Spleen (tissue), 11 donors: ENCODE results near the gene ZNF383. TPM values are rescaled to one million over a fixed set of nuclear protein-coding genes. Genes with fewer than 3 reads are reported as not detected.
"Not testable (repeated sequence)": the region's sequence is repeated elsewhere in the genome, so short reads cannot be mapped to it uniquely, and the experiment has no call there.

Experiments used
- DNase-seq: peaks from one replicate; pipeline ENCODE4 v3.0.0-alpha.2; 2020
- H3K27ac ChIP-seq, 8 donors: fragments of 200-600 bp; sonication (generic) in 7 of 8; 1 replicate in 4 of 8; 2 replicates in 4 of 8; pipeline versions ENCODE4 v1.5.0 to v1.8.0; 2016 to 2021; ENCODE audit warnings: inconsistent platforms in 4 of 8, mild to moderate bottlenecking in 4 of 8, moderate library complexity in 1 of 8
- H3K27me3 ChIP-seq, 7 donors: fragments of 200-600 bp; sonication (generic) in 6 of 7; replicated peaks in 1 of 7; 1 replicate in 4 of 7; 2 replicates in 3 of 7; pipeline versions ENCODE4 v1.5.0 to v1.8.0; 2016 to 2021; ENCODE audit warnings: inconsistent platforms in 3 of 7, mild to moderate bottlenecking in 1 of 7
- H3K36me3 ChIP-seq, 6 donors: fragments of 200-600 bp; sonication (generic) in 5 of 6; 1 replicate in 4 of 6; 2 replicates in 2 of 6; pipeline versions ENCODE4 v1.5.0 to v1.8.0; 2016 to 2021; ENCODE audit warnings: inconsistent platforms in 2 of 6
- H3K4me1 ChIP-seq, 6 donors: fragments of 200-600 bp; sonication (generic) in 5 of 6; 1 replicate in 3 of 6; 2 replicates in 3 of 6; pipeline versions ENCODE4 v1.5.0 to v1.8.0; 2016 to 2021; ENCODE audit warnings: inconsistent platforms in 3 of 6
- H3K4me3 ChIP-seq, 8 donors: fragments of 200-600 bp; sonication (generic) in 7 of 8; 1 replicate in 4 of 8; 2 replicates in 4 of 8; pipeline versions ENCODE4 v1.5.0 to v1.8.0; 2016 to 2021; ENCODE audit warnings: inconsistent platforms in 4 of 8, mild to moderate bottlenecking in 4 of 8, moderate library complexity in 2 of 8
- H3K9me3 ChIP-seq, 8 donors: fragments of 200-600 bp; sonication (generic) in 7 of 8; 1 replicate in 4 of 8; 2 replicates in 4 of 8; pipeline versions ENCODE4 v1.5.0 to v1.8.0; 2016 to 2021; ENCODE audit warnings: inconsistent platforms in 4 of 8
- POLR2A ChIP-seq, 3 donors: fragments of 450-650 bp; IDR thresholded peaks; one replicate each; pipeline ENCODE4 v1.5.1; 2017; ENCODE audit warnings: antibody characterized with exemption in 3 of 3, mild to moderate bottlenecking in 1 of 3
- POLR2AphosphoS5 ChIP-seq, 3 donors: sonication (generic); formaldehyde crosslinking; IDR thresholded peaks; one replicate each; pipeline ENCODE4 v1.5.1; 2017; ENCODE audit warnings: antibody characterized with exemption in 3 of 3
- WGBS, 5 donors: extraction: QIAGEN DNeasy Blood & Tissue Kit in 3 of 5; methylation state at CpG; one replicate each; pipeline versions ENCODE4 v1.1.5 to v1.1.7; 2013 to 2018; 5-methylcytosine and 5-hydroxymethylcytosine counted together
- intact Hi-C: fragments of 100-400 bp; cut with DNase I; formaldehyde crosslinking; loops from one replicate; pipeline ENCODE4 v1.15.0; 2023; ENCODE audit warnings: low total_unique reads
- polyA plus RNA-seq, 3 donors: library from polyadenylated mRNA; stranded (reverse); fragments of 200-250 nt; gene quantifications; one replicate each; pipeline ENCODE4 v1.2.1, GENCODE V29; 2013
- total RNA-seq, 7 donors: library from RNA; depleted of rRNA in 3 of 7; stranded (reverse); fragments of >200 nt in 3 of 7; fragmentation: NEBNext Ultra II Directional in 4 of 7; extraction: Animal tissue kit (Norgen Biotek cat#: 25700) in 4 of 7; gene quantifications; one replicate each; pipeline versions ENCODE4 v1.1.0 to v1.2.1, GENCODE V29; 2016 to 2021
- donor health status: healthy with polysubstance abuse.
- donor health status: DM: no; HTN: no; CAD: no; lungs with moderate emphysema.
- donor health status: DM: no; HTN: no; CAD: no.
- donor health status: Bipolar disorder and iron deficiency.
- donor health status: healthy.
- donor health status: DM: no; HTN: no; CAD: no.
- donor health status: DM: yes; HTN: yes; CAD: no.

ZNF383 gene
- total and polyA plus RNA-seq, 10 donors = 5.7 to 25.4 (median 14.8) TPM

DNA sequence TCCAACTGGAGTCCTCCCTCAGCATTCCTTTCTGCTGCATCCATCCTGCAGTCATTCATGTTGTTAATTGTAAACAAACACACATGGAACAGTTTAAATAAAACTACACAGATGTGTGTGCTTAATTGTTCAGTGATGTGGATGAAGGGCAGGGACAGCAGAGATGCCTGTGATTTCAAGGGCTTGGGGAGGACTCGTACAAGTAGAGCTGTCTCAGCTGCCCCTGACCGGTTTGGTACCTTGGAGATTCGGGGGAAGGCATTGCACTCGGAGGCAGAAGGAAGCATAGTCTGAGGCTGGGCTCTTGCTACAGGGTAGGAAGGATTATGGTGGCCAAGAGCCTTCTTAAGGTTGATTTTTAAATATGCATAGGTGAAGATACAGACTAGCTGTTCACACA is 49.7 kb downstream of the ZNF383 start:
- H3K27ac ChIP-seq, H3K4me3 ChIP-seq, H3K27me3 ChIP-seq, H3K4me1 ChIP-seq, DNase-seq, H3K36me3 ChIP-seq, intact Hi-C loops: not testable (repeated sequence)
- H3K9me3 ChIP-seq = peaks cover 0 to 17% (median 9%) of the 10 kb centered on the region in 8 donors
- 87 to 97% (median 91%) methylated on average over 4 of the region's 4 CpGs for WGBS, 5 donors

DNA sequence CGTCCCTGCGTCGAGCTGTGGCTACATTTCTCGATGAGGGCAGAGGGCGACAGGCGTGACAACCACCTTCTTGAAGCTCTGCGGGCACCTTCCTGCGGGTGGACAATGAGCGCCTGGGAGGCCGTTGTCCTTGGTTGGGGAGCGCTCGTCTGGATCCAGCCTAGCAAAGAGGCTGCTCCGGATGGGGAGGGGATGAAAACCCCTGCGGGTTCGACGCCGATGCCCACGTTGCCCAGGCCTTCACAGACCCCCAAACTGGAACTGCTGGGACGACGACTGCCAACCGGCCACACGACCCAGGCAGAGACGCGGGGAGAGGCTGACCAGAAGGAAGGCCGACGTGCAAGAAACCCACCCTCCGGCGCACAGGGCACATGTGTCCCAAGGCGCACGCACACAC is 62.6 kb downstream of the ZNF383 start:
- H3K9me3 ChIP-seq, intact Hi-C loops, H3K36me3 ChIP-seq, H3K4me3 ChIP-seq, DNase-seq, H3K4me1 ChIP-seq, H3K27ac ChIP-seq, H3K27me3 ChIP-seq: not testable (repeated sequence)
- WGBS, 5 donors = 93 to 98% (median 97%) methylated on average over 8 to 25 of the region's 30 CpGs; no CpG with 5 or more reads in 1 of the 5 donors

DNA sequence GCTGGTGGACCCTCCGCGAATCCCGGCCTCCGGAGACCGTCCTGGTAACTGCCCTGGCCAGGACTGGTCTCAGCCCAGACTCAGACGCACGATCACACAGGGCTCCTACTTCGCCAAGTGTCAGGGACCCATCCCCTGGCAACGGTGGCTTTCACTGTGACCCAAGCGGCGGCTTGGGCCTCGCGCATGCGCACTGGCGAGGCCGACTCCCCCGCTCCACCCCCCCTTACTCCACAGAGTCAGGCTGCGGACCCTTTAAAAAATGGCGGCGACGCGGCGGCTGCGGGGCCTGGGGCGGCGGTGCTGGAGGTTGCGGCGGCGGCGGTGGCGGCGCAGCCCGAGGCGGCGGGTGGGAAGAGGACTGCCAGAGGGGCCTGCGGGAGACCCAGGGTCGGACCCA is 66.0 kb downstream of the ZNF383 start:
- H3K36me3 ChIP-seq, DNase-seq, H3K9me3 ChIP-seq, H3K4me1 ChIP-seq, H3K4me3 ChIP-seq, H3K27me3 ChIP-seq, H3K27ac ChIP-seq, intact Hi-C loops: not testable (repeated sequence)
- 81 to 96% (median 87%) methylated on average over 6 to 21 of the region's 37 CpGs; no CpG with 5 or more reads in 2 of the 5 donors for WGBS, 5 donors

DNA sequence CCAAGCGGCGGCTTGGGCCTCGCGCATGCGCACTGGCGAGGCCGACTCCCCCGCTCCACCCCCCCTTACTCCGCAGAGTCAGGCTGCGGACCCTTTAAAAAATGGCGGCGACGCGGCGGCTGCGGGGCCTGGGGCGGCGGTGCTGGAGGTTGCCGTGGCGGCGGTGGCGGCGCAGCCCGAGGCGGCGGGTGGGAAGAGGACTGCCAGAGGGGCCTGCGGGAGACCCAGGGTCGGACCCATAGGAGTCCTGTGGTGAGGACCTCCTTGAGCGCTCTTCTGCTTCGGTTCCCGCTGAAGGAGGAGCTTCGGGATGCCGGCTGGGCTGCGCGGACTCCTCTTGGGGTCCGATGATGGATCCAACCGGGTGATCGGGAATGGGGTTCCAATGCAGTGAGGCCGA is 71.2 kb downstream of the ZNF383 start:
- WGBS, 5 donors = 91 to 96% (median 94%) methylated on average over 27 to 37 of the region's 39 CpGs
- H3K27ac ChIP-seq, H3K27me3 ChIP-seq, H3K4me3 ChIP-seq, intact Hi-C loops, H3K36me3 ChIP-seq, H3K4me1 ChIP-seq: not testable (repeated sequence)
- peak; percentile 83 for DNase-seq
- peaks cover 3 to 17% (median 16%) of the 10 kb centered on the region in 8 donors for H3K9me3 ChIP-seq

DNA sequence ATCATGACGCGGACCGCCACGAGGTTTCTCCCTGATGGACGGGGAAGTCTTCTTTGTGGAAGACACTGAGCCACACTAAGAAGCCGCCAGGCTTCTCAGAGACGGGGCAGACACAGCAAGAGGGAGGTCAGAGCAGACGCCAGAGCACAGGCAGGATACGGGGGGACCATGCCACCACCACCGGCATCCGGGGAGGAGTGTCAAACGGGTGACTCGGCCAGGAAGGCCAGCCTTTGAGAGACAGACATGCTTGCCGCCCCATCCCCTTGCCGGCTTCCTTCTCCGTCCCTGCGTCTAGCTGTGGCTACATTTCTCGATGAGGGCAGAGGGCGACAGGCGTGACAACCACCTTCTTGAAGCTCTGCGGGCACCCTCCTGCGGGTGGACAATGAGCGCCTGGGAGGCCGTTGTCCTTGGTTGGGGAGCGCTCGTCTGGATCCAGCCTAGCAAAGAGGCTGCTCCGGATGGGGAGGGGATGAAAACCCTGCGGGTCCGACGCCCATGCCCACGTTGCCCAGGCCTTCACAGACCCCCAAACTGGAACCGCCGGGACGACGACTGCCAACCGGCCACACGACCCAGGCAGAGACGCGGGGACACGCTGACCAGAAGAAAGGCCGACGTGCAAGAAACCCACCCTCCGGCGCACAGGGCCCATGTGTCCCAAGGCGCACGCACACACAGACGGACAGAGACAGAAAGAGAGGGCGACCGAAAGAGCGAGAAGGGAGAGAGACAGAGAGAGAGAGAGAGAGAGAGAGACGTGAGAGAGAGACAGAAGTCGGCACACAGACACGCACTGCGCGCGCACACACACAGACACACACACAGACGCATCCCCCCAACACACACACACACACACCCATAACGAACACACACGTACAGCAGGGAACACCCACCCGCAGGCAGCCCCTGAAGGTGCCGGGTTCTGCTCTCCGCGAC is 75.3 kb downstream of the ZNF383 start:
- TF ChIP-seq POLR2A (IDR thresholded peaks at IDR 0.05) (peak in 1 of 3 donors; percentile 23), POLR2AphosphoS5 (IDR thresholded peaks at IDR 0.05) (peak in 1 of 3 donors; percentile 24)
- H3K4me1 ChIP-seq, H3K27ac ChIP-seq, H3K4me3 ChIP-seq, H3K36me3 ChIP-seq, H3K27me3 ChIP-seq, intact Hi-C loops: not testable (repeated sequence)
- WGBS, 5 donors = 94 to 97% (median 95%) methylated on average over 39 to 60 of the region's 63 CpGs
- peaks cover 3 to 19% (median 16%) of the 10 kb centered on the region in 8 donors for H3K9me3 ChIP-seq
- DNase-seq = peak; percentile 84

DNA sequence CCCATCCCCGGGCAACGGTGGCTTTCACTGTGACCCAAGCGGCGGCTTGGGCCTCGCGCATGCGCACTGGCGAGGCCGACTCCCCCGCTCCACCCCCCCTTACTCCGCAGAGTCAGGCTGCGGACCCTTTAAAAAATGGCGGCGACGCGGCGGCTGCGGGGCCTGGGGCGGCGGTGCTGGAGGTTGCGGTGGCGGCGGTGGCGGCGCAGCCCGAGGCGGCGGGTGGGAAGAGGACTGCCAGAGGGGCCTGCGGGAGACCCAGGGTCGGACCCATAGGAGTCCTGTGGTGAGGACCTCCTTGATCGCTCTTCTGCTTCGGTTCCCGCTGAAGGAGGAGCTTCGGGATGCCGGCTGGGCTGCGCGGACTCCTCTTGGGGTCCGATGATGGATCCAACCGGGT is 76.2 kb downstream of the ZNF383 start:
- H3K27ac ChIP-seq, H3K36me3 ChIP-seq, H3K4me3 ChIP-seq, intact Hi-C loops, DNase-seq, H3K4me1 ChIP-seq, H3K27me3 ChIP-seq: not testable (repeated sequence)
- H3K9me3 ChIP-seq = peaks cover 3 to 16% (median 13%) of the 10 kb centered on the region in 8 donors
- WGBS, 5 donors = 77 to 96% (median 92%) methylated on average over 6 to 20 of the region's 39 CpGs; no CpG with 5 or more reads in 1 of the 5 donors

Other genes with a start within 250 kb of the ZNF383 start
- 10 to 100 TPM in 6 of 7 donors, 1 to 10 TPM in 1; 8.8 to 24.3 (median 17.3) TPM for gene ZNF420, start 139.8 kb upstream of the ZNF383 start, total RNA-seq
- 1 to 10 TPM; 5.3 to 7.1 (median 5.5) TPM for gene ZNF420, start 139.8 kb upstream of the ZNF383 start, polyA plus RNA-seq
- 10 to 100 TPM in 6 of 7 donors, 1 to 10 TPM in 1; 8.3 to 16.7 (median 14.6) TPM for gene ZNF585A, start 45.5 kb upstream of the ZNF383 start, total RNA-seq
- gene ZNF585A, start 45.5 kb upstream of the ZNF383 start, polyA plus RNA-seq = 10 to 100 TPM; 17.7 to 29.9 (median 22.6) TPM
- 10 to 100 TPM; 17.1 to 25.6 (median 19.3) TPM for gene ZNF585B, start 7.7 kb upstream of the ZNF383 start, total RNA-seq
- 10 to 100 TPM in 1 of 3 donors, 1 to 10 TPM in 2; 6.9 to 11.0 (median 7.8) TPM for gene ZNF585B, start 7.7 kb upstream of the ZNF383 start, polyA plus RNA-seq
- 10 to 100 TPM in 2 of 7 donors, 1 to 10 TPM in 5; 5.6 to 14.9 (median 7.0) TPM for gene ZNF527, start 152.9 kb downstream of the ZNF383 start, total RNA-seq
- 1 to 10 TPM; 2.4 to 4.0 (median 2.5) TPM for gene ZNF527, start 152.9 kb downstream of the ZNF383 start, polyA plus RNA-seq
- gene ZNF569, start 249.2 kb downstream of the ZNF383 start, total RNA-seq = 1 to 10 TPM; 5.4 to 7.8 (median 7.0) TPM
- gene ZNF569, start 249.2 kb downstream of the ZNF383 start, polyA plus RNA-seq = 1 to 10 TPM; 2.7 to 2.9 (median 2.8) TPM